Stimulated activated CD4-positive, alpha-beta T cell treated with anti-CD3 and anti-CD28 coated beads, Interleukin-1b, Interleukin-23, amount 100 ng/mL, for 1 hour (primary cell): ENCODE results near the gene SMKR1.
"Not testable (repeated sequence)": the region's sequence is repeated elsewhere in the genome, so short reads cannot be mapped to it uniquely, and the experiment has no call there.

Experiments
- DNase-seq, 2 donors: peaks; one replicate each; pipeline ENCODE4 v3.0.0-alpha.2; 2020; ENCODE audit warnings: low read depth in 2 of 2

The SMKR1 gene

DNA sequence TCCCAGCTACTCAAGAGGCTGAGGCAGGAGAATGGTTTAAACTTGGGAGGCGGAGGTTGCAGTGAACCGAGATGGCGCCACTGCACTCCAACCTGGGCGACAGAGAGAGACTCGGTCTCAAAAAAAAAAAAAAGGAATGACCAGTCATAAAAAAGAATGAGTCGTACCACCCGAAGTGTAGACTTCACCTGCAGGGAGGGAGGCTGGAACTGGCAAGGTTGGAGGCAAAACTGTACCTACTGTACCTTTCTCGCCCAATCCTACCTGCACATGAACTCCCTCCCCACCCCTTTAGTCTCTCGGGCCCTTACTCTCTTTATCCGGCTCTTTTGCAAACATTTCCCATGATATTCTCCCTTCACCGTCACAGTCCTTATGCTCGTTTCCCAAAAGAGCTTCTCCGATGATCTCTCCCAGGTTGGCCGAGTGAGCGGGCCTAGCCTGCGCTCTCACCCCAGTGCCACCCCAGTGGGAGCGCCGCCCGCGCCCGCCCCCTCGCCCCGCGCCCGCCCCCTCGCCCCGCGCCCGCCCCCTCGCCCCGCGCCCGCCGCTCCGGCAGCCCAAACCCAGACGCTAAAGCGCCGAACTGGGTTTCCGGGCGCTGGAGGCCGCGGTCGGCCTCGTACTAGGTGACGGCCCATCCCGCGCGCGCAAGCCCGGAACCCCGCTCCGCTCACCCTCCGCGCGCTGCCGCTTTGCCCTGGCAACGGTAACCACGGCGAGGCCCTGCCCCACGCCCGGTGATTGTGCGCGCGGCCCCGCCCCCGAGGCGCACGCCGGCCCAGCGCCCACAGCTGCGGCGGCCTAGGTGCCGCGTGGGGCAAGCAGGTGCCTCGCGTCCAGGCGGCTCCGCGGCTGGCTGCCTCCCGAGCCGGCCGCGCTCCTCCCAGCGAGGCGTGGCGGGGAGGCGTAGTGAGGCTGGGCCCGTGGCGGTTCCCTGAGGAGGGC lies at the start of gene SMKR1:
Gene SMKR1, plus strand, starts transcription at position 772 of the 948 bp plus-strand sequence. CDS start 294 bp downstream, outside the sequence.
- peak; percentile 78 to 86 for DNase-seq

DNA sequence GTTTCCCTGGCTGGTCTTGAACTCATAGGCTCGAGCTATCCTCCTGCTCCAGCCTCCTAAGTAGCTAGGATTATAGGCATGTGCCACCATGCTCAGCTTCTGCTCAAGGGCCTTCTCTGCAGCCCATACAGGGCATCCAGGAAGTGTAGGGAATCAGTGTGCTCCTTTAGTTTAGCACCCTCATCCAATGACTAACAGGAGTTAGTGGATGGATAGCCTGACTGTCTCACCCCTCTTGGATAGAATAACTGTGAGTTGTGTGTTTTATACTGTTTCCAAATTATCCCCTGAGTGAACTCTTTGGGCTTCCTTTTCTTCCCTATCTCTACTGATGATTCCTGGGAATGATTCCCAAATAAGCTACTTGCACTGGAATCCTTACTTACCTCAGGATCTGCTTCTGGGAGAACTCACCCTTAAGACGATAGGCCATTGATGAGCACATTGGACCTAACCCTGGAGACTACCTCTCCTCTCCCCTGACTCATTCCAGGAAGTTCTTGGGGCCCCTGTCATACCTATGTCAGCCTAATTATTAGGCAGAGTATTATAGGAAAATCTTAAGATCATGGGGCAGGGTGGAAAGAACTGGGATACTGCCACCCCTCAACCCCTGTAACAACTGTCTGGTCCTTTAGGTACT lies 49.6 kb upstream of the SMKR1 start:
- DNase-seq: no peak

DNA sequence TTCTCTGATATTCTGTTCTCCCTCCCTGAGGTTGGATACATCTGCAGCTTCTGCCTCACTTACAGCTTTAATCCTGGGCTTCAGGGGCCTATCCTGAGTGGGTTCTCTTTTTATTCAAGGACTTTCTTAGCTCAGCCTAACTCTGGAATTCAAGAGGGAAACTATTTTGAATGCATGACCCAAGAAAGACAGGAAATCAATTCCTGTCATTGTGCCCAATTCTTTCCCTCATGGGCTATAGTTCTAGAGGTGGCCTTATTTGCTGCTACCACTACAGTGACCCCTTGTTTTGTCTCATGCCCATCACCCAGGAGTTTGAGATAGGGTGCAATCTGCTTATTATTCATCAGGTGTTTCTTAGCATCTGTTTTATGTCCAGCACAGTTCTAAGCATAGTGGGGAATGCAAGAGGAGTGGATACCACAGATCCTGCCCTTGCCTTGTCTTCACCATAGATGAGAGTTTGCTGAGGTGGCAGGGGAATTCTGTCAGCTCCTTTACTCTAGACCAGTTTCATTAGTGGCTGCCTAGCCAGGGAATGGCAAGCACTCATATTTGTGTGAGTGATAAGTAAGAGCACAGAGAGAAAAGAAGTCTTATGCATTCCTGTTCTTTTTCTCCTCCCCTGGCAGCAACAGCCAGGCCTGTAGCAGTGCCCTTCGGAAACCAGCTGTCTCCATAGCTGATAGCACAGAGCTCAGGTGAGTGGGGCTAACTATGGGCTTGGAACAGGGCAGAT lies 48.7 kb upstream of the SMKR1 start:
- DNase-seq: no peak

DNA sequence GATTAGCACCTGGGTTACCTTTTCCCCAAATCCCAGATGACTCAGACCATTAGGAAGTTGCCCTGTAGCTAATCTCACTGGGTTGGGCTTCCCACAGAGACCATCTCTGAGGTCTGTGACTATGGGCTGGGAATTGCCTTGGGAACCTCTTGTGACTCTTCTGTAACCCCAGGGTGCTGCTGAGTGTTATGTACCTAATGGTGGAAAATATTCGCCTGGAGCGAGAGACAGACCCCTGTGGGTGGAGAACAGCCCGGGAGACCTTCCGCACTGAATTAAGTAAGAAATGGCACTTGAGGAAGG lies 48.1 kb upstream of the SMKR1 start:
- no peak for DNase-seq

DNA sequence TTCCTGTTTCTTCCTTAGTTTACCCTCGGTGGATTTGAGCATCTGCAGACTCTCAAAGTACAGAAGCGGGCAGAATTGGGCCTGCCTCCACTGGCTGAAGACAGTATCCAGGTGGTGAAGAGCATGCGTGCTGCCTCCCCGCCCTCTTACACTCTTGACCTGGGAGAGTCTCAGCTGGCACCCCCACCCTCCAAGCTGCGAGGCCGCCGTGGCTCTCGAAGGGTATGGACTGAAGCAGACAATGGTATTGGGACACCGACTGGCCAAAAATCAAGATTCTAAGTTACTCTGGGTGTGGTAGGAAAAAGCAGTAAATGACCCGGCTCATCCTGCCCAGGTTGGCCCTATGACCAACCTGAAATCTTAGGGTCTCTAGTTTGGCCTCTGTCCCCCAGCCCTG lies 45.9 kb upstream of the SMKR1 start:
- DNase-seq: no peak

DNA sequence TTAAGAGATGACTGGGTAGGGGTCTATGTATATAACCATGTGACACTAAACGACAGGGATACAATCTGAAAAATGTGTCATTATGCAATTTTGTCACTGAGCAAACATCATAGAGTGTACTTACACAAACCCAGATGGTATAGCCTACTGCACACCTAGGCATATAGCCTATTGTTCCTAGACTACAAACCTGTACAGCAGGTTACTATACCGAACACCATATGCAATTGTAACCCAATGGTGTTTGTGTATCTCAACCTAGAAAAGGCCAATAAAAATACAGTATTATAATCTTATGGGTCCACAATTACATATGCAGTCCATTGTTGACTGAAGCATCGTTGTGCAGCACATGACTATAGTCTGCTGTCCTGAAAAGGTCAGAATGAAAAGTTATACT lies 45.2 kb upstream of the SMKR1 start:
- no peak for DNase-seq

DNA sequence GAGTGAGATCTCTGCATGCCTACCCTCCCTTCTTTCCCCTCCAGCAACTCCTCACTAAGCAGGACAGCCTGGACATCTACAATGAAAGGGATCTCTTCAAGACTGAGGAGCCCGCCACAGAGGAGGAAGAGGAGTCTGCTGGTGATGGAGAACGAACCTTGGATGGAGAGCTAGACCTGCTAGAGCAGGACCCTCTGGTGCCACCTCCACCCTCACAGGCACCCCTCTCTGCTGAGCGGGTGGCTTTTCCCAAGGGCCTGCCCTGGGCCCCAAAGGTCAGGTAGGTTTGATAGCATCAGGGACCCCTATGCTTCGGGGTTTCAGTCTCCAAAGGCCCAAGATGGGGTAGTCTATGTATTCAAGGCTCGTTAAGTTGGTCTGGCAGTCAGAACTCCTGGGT lies 44.2 kb upstream of the SMKR1 start:
- no peak for DNase-seq

DNA sequence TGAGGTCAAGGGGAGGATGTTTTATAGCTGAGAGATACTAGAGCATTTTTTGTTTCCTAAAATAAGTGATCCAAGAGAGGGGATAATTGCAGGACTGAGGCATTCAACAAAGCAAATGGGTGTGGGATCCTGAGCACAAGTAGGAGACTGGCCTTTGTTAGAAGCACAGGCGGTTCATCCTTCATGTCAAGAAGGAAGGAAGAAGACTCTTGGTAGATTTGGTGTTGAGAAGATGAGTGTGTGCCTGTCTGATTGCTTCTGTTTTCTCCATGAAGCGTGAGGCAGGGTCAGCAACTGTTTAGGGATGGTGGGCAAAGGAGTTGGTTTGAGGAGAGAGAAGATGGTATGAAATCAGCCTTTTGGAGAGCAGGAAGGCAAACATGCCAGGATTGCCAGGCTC lies 40.5 kb upstream of the SMKR1 start:
- no peak for DNase-seq

DNA sequence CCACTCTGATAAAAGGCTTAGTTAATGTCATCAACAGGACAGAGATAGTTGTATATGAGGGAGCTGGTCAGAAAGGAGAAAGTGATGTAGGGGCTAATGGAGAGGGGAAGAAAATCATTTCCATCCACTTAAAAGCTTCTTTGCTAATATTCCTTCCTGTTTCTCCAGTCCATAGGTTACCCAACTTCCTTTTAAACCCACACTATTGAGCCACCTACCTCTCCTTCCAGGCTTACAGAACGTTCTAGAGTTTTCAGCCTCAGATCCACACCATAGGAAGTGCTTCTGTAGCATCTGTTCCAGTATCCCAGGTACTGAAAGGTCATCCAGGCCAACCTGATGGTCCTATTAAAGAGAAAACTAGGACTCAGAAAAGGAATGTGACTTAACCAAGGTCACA lies 39.9 kb upstream of the SMKR1 start:
- DNase-seq: no peak

DNA sequence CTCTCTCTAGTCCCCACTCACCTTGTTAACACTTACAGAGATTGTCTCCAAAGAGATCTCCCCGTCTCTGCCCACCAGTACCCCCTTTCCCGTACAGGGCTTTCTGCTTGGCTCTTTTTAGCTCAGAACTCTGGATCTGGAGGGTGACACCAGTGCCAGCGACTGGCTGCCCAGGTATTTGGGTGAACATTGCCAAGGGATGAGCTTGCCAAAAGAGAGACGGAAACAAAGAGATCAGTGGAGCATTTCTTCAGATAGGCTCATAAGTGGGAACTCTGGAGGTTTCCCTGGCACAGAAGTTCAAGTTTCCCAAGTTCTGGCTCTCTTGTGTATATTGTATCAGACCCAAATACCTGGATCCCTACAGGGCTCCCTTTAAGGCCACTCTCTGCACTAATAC lies 38.1 kb upstream of the SMKR1 start:
- no peak for DNase-seq

DNA sequence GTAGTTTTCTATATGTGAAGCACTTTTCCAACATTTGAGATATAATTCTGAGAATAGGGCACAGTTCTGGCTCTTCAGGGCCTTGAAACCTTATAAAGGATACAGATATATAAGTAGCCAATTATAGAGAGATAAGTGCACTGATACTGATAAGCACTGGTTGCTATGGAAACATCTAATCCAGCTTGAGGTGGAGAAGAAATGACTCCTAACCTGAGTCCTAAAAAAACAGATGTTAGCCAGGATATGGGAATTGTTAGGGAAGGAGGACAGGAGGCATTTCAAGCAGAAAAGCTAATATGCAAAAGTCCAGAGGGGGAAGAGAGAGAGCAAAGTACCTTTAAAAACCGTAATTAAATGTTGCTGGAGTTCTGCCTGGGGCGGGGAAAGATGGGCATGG lies 37.3 kb upstream of the SMKR1 start:
- DNase-seq: no peak

DNA sequence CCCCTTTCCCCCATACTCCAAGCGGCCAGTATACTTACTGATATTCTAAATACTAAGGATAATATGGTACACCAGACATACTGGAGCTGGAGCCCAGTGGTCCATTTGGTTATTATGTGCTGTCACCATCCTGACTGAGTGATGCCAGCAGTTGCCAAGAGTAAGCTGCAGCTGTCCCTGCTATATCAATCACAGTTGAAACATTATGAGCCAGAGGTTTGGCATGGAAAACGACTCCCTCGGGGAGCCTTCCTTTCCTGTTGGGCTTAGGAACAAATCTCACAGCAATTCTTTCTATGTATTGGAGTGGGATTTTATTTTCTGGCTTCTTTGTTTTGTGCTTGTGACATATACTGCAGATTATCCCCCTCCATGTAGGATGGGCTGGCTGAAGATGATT lies 35.5 kb upstream of the SMKR1 start:
- DNase-seq: no peak

DNA sequence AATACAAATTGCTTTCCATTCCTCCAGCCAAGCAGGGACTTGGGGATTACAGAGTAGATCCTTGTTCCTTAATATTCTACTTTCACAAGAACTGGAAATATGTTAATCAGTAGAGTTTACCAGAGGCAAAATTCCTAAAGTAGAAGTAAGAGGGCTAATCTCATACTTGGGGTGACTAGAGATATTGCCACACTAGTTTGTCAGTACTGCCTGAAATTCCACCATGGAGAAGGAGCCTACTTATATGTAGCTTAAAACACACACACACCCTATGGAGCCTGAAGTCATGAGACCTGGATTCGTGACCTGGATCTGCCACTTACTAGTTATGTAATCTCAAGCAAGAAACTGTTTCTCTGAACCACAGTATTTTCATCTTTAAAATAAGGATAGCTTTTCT lies 34.2 kb upstream of the SMKR1 start:
- DNase-seq: no peak

DNA sequence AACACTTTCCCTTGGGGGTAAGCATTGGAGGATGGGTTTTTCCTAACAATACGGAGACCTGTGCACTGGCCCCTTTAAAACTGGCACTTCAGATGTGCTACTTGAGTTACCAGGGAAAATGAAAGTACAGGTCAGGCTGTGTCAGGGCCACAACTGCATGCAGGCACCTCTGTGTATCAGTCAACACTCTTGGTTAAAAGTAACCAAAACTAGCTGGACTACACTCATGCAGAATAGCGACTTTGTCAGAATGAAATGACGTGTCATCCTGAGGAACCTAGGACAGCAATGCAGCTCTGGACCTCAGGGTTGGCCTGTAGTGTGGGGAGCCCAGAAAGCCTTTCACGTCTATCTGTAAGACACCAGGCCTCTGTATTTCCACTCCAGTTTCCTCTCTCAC lies 33.8 kb upstream of the SMKR1 start:
- no peak for DNase-seq

DNA sequence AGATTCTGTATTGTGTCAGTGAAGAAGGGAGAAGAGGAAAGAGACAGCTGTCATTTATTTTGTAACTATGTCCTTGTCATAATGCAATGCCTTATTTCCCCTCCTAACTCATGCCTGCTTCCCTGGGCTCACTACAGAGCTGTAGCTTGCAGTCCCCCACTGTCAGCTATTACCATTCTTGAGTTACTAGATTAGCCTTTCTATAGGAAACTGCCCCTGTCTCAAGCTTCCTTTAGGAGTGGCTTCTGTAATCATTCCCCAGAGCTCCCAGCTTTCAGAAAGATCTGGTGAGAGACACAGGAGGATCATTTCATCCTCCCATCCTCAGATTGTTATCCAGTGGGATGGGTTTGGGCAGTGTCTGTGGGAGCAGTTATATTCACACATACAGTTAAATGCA lies 32.4 kb upstream of the SMKR1 start:
- no peak for DNase-seq

DNA sequence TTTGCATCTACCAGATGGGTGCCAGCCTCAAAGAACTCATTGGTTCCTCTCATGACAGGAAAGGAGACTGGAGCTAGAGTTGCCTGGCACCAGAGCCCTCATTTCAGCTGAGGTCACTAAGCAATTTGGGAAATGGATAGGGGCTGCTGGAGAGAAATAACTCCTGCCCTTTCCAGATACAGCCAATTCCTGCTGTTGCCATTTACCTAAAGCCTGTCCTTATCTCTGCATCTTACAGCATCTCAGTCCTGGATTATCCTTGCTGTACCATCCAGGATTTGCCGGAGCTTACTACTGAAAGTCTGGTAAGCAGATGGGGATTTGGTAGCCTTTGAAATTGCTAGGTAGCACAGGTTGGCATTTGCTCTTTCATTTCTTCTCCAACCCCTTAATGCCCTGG lies 31.9 kb upstream of the SMKR1 start:
- DNase-seq: no peak

DNA sequence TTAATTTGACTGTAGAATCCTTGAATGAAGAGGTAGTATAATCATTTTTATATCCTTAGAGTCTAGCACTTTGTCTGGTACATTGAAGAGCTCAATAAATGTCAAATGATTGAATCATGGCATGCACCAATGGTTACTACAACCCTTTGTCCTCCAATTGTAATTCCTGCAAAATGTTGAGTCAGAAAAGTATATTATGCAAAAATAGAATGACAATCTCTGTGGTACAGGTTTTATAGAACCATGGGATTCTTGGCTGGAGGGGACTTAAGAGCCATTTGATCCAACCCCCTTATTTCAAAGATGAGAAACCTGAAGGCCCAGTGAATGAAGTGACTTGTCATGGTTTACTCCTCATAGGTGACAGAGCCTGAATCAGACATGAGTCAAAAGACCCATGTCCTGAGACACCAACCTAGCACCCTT lies 30.9 kb upstream of the SMKR1 start:
- DNase-seq: no peak

DNA sequence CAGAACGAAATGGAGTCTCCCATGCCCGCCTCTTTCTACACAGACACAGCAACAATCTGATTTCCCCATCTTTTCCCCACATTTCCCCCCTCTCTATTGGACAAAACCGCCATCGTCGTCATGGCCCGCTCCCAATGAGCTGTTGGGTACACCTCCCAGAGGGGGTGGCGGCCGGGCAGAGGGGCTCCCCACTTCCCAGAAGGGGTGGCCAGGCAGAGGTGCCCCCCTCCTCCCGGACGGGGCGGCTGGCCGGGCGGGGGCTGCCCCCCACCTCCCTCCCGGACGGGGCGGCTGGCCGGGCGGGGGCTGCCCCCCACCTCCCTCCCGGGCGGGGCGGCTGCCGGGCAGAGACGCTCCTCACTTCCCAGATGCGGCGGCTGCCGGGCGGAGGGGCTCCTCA lies 26.4 kb upstream of the SMKR1 start:
- not testable (repeated sequence) for DNase-seq

DNA sequence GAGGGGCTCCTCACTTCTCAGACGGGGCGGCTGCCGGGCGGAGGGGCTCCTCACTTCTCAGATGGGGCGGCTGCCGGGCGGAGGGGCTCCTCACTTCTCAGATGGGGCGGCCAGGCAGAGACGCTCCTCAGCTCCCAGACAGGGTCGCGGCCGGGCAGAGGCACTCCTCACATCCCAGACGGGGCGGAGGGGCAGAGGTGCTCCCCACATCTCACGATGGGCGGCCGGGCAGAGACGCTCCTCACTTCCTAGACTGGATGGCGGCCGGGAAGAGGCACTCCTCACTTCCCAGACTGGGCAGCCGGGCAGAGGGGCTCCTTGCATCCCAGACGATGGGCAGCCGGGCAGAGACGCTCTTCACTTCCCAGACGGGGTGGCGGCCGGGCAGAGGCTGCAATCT lies 25.9 kb upstream of the SMKR1 start:
- not testable (repeated sequence) for DNase-seq

DNA sequence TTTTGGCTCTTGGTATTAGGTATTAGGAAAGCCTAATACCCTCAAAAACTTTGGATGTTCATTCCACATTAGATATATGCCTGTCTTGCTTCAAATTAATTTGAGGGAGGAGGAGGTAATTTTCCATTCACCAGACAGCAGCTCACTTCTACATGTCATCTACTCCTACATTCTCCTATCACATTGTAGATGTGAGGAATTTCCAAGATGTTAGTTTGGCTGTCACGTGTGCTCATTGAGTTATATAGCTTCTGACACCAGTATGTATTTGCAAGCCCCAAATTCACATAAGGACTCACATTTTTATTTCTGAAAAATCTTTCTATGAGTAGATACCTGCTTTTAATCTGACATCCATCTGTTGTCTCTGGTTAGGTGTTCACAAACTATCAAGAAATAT lies 22.5 kb upstream of the SMKR1 start:
- no peak for DNase-seq

DNA sequence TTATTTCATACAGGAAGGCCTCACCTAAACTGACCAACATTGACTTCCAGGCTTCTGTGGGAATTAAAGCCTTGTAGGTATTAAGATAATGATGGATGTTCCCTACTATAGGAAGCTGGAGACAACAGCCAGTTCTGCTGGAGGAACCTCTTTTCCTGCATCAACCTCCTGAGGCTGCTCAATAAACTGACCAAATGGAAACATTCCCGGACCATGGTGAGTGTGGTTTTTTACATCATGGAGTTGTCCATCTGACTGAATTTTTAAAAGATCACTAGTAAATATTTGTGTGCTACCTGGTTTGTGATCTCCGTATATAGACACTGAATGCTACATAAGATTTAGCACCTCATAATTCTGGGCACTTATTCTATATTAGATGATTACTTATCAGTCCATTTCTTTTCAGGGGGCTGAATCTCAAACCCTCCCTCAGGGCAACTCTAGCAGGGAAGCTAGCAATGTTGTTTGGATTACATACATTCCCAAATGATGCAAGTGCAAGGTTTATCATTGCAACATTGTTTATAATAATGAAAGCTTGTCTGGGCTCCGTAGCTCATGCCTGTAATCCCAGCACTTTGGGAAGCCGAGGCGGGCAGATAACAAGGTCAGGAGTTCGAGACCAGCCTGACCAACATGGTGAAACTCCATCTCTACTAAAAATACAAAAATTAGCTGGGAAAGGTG lies 21.5 kb upstream of the SMKR1 start:
- no peak for DNase-seq

DNA sequence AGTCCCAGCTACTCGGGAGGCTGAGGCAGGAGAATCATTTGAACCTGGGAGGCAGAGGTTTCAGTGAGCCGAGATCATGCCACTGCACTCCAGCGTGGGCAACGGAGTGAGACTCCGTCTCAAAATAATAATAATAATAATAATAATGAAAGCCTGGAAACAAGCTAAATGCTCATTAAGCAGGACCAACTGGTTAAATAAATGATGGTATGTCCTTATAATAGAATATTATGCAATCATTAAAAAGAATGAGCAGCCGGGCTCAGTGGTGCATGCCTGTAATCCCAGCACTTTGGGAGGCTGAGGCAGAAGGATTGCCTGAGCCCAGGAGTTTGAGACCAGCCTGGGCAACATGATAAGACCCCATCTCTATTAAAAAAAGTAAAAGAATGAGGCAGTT lies 21.0 kb upstream of the SMKR1 start:
- DNase-seq: not testable (repeated sequence)
